SH-SY5Y (cell line): ENCODE results near the gene DMD.

ENCODE experiments used
- GATA2 ChIP-seq: IDR thresholded peaks from 2 replicates; pipeline ENCODE4 v1.6.1; 2011; ENCODE audit warnings: mild to moderate bottlenecking, low read depth, low read length
- GATA3 ChIP-seq: IDR thresholded peaks from 2 replicates; pipeline ENCODE4 v1.6.1; 2011; ENCODE audit warnings: low read depth, mild to moderate bottlenecking, low read length, moderate library complexity

Gene DMD

GRCh38 chrX:33211356-33212260 lies at the start of gene DMD:
Gene DMD, minus strand, starts transcription at chrX:33211549. Its CDS starts 237 bp downstream, at chrX:33211312.
- TF ChIP-seq GATA2 (no peak), GATA3 (no peak)

GRCh38 chrX:33252306-33252825 lies 41.0 kb upstream of the DMD start:
- no peak for TF ChIP-seq GATA2
- TF ChIP-seq GATA3 = no peak

GRCh38 chrX:33218819-33219218 lies 7.5 kb upstream of the DMD start:
- TF ChIP-seq GATA3 (no peak), GATA2 (no peak)

GRCh38 chrX:33210156-33210555 lies 1.2 kb downstream of the DMD start:
- TF ChIP-seq GATA3 (no peak), GATA2 (no peak)

- TF ChIP-seq GATA3 (no peak), GATA2 (no peak)
These were observed 4.3 kb downstream of the DMD start for GRCh38 chrX:33207056-33207455.

GRCh38 chrX:33205321-33205720 lies 6.0 kb downstream of the DMD start:
- no peak for TF ChIP-seq GATA3
- TF ChIP-seq GATA2 = no peak

GRCh38 chrX:33204889-33205288 lies 6.5 kb downstream of the DMD start:
- TF ChIP-seq GATA2 (no peak), GATA3 (no peak)

- TF ChIP-seq GATA3 (no peak), GATA2 (no peak)
These were observed 12.6 kb downstream of the DMD start for GRCh38 chrX:33198561-33199279.

- TF ChIP-seq GATA2 (no peak), GATA3 (no peak)
These were observed 15.7 kb downstream of the DMD start for GRCh38 chrX:33195698-33196097.

GRCh38 chrX:33194876-33195433 lies 16.4 kb downstream of the DMD start:
- TF ChIP-seq GATA3 = no peak
- no peak for TF ChIP-seq GATA2

GRCh38 chrX:33194289-33194688 lies 17.1 kb downstream of the DMD start:
- no peak for TF ChIP-seq GATA2
- TF ChIP-seq GATA3 = no peak

GRCh38 chrX:33190016-33190415 lies 21.3 kb downstream of the DMD start:
- no peak for TF ChIP-seq GATA2

GRCh38 chrX:33188881-33189280 lies 22.5 kb downstream of the DMD start:
- TF ChIP-seq GATA3 (no peak), GATA2 (no peak)

GRCh38 chrX:33188286-33188685 lies 23.1 kb downstream of the DMD start:
- TF ChIP-seq GATA2 = no peak
- no peak for TF ChIP-seq GATA3

GRCh38 chrX:33183361-33183760 lies 28.0 kb downstream of the DMD start:
- no peak for TF ChIP-seq GATA3
- TF ChIP-seq GATA2 = no peak
